Fibroblast of mammary gland (primary cell): ENCODE measurements around the gene ABCA4.

Experiments
- DNase-seq: peaks from one replicate; pipeline ENCODE4 v3.0.0-alpha.2; 2010; ENCODE audit warnings: low read depth
- H3K4me3 ChIP-seq: 2 replicates; pipeline ENCODE4 v1.5.1; 2011; ENCODE audit warnings: low read depth, mild to moderate bottlenecking, low read length, moderate library complexity; ENCODE audit not compliant: control insufficient read depth
- TF ChIP-seq, protein P1 (sequence below): conservative IDR thresholded peaks from 2 replicates; pipeline ENCODE4 v1.5.1; 2011; ENCODE audit warnings: low read depth, low read length, inconsistent platforms; ENCODE audit not compliant: control insufficient read depth, insufficient read depth

The ABCA4 gene

DNA sequence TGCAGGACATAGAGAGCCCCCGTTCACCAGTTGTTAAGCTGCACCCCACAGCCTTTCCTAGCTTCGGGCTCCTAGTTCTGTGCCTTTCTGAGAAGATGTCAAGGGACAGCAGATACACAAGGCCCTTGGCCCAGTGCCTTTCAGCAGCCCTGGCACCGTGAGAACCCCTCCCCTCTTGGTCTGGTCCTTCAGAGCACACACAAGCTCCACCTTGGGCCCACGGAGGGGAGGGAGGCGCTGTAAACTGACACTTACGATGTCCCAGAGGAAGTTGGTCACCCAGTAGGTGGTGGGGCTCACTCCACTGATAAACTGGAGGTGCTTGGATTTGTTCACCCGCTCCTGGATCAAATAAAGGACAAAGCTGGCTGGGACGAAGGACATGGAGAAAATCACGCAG, 101.6 kb downstream of the ABCA4 start:
- DNase-seq: no peak
- H3K4me3 ChIP-seq: no peak overlapping the region
- TF ChIP-seq, protein P1, sequence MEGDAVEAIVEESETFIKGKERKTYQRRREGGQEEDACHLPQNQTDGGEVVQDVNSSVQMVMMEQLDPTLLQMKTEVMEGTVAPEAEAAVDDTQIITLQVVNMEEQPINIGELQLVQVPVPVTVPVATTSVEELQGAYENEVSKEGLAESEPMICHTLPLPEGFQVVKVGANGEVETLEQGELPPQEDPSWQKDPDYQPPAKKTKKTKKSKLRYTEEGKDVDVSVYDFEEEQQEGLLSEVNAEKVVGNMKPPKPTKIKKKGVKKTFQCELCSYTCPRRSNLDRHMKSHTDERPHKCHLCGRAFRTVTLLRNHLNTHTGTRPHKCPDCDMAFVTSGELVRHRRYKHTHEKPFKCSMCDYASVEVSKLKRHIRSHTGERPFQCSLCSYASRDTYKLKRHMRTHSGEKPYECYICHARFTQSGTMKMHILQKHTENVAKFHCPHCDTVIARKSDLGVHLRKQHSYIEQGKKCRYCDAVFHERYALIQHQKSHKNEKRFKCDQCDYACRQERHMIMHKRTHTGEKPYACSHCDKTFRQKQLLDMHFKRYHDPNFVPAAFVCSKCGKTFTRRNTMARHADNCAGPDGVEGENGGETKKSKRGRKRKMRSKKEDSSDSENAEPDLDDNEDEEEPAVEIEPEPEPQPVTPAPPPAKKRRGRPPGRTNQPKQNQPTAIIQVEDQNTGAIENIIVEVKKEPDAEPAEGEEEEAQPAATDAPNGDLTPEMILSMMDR: no peak

DNA sequence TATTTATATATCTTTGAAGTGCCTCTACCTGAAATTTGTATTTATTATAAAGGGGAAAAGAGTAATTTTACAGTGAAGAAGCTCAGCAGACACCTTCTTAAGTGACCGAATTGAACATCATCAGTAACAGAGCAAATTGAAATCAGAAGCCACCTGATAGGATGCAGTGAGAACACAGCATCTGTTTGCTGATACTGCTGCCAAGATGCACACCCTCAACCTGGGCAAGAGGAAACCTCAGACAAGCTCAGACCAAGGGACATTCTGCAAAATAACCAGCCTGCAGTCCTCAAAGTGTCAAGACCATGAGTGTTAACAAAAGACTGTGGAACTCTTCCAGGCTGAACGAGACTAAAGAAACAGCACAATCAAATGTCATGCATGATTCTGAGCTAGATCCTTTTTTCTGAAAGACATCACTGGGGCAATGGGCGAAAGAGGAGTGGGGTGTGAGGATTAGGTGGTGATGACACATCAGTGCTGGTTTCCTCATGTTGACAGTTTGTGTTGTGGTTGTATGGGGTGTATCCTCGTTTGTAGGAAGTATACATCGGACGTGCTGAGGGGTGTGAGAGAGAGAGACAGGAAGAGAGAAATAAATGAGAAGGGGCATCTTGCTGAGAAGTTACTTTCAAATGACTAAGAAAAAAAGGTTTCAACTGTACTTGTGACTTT, 103.7 kb downstream of the ABCA4 start:
- H3K4me3 ChIP-seq: no peak overlapping the region
- peak; percentile 37 for DNase-seq
- TF ChIP-seq, protein P1: no peak

DNA sequence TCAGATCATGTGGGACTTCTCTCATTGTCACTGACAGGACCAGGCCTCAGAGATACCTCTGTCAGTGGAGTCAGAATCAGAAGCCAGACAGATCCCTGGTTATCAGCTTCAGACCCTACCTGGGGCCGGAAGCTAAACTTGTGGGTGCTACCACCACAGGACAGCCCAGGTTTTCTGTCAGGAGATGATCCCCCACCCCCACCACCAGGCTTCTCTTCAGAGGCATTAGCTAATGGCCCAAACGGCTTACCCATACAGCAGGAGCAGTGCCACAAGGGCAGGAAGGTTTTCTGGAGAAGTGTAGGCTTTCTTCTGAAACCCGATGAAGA, 105.5 kb downstream of the ABCA4 start:
- no peak for DNase-seq
- H3K4me3 ChIP-seq: no peak overlapping the region
- TF ChIP-seq, protein P1: no peak

DNA sequence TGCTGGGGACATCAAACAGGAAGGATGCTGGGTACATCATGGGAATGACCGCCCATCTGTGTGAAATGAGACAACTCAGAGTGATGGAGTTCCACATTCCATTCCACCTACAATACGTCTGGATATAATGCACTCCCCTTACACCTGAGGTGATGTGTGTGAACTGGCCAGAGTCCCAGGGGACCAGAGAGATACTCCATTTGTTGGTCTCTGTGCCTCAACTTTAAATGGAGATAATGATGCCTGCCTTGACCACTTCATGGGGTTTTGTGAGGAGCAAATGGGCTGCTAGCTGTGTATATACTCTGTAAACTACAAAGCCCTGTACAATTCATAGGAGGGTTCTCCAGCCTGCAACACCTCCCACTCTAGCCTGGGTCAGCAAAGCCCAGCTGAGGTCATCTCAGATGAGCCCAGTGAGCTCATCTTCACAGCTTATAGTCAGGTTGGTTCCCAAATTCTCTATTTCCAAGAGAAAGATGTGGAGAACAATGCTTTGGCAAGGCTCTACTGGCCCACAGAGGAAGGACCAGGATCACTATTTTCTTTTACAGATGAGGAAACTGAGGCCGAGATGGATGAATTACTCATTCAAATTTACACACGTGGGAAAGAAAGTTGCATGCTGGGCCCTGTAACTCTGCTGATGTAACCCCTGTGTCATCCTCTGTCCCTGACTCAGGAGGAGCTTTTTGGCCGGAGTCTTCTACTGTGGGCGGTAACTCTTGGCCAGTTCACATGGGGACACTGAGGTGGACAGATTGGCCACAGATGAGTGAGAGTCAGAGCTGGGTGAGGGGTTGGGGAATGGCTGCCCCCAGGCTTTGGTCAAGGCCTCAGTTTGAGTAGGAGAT, 106.1 kb downstream of the ABCA4 start:
- no peak overlapping the region for H3K4me3 ChIP-seq
- TF ChIP-seq, protein P1: no peak
- DNase-seq: peak; percentile 86

DNA sequence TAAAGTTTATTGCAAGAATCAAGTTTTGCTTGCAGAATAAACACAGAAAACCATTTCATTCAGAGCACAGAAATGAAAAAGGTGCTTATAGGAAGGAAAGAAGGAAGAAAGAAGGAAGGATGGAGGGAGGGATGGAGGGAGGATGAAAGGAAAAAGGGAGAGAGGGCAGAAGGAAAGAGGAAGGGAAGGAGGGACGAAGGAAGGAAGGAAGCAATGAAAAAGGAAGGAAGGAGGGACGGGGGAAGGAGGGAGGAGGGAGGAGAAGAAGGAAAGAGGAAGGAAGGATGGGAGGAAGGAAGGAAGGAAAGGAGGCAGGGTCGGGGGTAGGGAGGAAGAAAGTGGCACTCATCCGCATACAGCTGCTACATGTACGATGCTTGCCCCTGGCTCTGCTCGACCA, 106.9 kb downstream of the ABCA4 start:
- TF ChIP-seq, protein P1: no peak
- DNase-seq: no peak
- H3K4me3 ChIP-seq: no peak overlapping the region

DNA sequence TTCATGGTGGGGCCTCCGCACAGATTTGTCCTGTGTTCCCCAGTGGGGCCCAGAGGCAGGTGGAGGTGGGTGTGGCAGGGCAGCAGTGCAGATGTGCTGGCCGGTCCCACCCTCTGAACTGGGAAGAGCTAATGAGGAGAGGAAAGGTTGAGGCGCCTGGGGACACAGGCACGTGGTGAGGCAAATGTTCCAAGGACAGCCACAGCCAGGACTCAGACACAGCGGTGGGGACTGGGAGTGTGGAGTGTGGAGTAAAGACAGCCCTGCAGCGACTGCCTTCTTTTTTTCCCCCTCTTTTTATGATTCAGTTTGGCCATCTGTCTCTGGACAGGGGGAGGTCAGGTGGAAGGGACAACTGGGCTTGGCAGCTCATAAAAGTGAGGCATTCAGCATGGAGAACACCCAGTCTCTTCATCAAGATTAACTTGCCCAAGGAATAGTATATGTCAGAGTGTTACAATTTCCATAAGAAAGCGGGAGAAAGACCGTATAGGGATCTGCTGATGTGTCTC, 107.5 kb downstream of the ABCA4 start:
- no peak overlapping the region for H3K4me3 ChIP-seq
- no peak for DNase-seq
- TF ChIP-seq, protein P1: no peak
